ENCODE data around the gene UQCC3. TPM values are rescaled to one million over a fixed set of nuclear protein-coding genes. Genes with fewer than 3 reads are reported as not detected.
"Not testable (repeated sequence)": the region's sequence is repeated elsewhere in the genome, so short reads cannot be mapped to it uniquely, and the experiment has no call there.

The UQCC3 gene
- total and polyA plus RNA-seq, 3 experiments from 2014 or later = 7.1 to 11.2 (median 7.5) TPM

GRCh38 chr11:62675415-62675814, 3.9 kb downstream of the UQCC3 start:
- peaks cover 0 to 61% (median 2%) of the 10 kb centered on the region in 3 donors for H3K36me3 Mint-ChIP-seq
- CTCF ChIA-PET = interaction anchor here (1.0 to 4.3 kb wide), 5 partner anchors 10 to 84 kb away, joined by 3 to 17 read pairs (median 5); partner anchors contain the start of genes C11orf98, CSKMT, LRRN4CL and TUT1

DNA sequence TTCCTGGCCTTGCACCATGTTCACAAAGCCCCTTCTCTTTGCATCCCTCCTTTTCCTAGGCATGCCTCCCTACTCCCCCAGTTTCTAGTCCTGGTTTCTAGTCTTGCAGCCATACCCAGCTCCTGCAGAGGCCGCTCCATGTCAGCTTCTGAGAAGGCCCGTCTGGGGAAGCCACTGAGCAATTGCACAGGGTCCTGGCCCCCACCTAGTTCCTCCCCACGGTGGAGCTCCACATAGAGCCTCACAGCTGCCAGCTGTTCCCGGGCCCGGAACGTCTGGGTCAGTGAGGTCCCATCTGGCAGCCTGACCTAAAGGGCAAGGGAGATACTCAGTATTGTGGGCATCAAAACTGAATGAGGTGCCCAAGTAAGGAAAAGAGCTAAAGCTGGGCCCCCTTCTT, 5.2 kb downstream of the UQCC3 start:
- H3K27ac ChIP-seq (ENCODE audit: low read depth, low read length) = no peak overlapping the region
- Mint-ChIP-seq H3K4me1 (peaks cover 32 to 54% (median 53%) of the 10 kb centered on the region in 3 donors), H3K9me3 (no peaks in the 10 kb centered on the region), H3K4me3 (peak overlapping the region in 6 of 7 donors; percentile 79 to 92 (median 88)), H3K27me3 (no peaks in the 10 kb centered on the region), H3K27ac (peak overlapping the region in 6 of 8 donors; percentile 89 to 98 (median 95)), H3K36me3 (peaks cover 0 to 55% (median 2%) of the 10 kb centered on the region in 3 donors)
- no peak for DNase-seq
- no peak overlapping the region for H3K4me3 ChIP-seq (ENCODE audit: low read length)
- POLR2A ChIA-PET = interaction anchor here (2.1 kb wide), 1 partner anchor 12 kb away, joined by 14 read pairs; the partner anchor contains the start of genes C11orf98 and CSKMT
- H3K36me3 ChIP-seq (ENCODE audit: insufficient read depth, low read length) = peaks cover 9% of the 10 kb centered on the region
- H3K27me3 ChIP-seq (ENCODE audit: insufficient read depth, low read length, poor library complexity, severe bottlenecking) = no peaks in the 10 kb centered on the region
- H3K9me3 ChIP-seq (ENCODE audit: low read length) = no peaks in the 10 kb centered on the region
- H3K4me1 ChIP-seq (ENCODE audit: insufficient read depth, low read length) = peaks cover 34% of the 10 kb centered on the region
- CTCF ChIA-PET = interaction anchor here (0.8 to 4.3 kb wide), 7 partner anchors 9 to 252 kb away, joined by 3 to 17 read pairs (median 4); partner anchors contain the start of genes B3GAT3, C11orf98, CSKMT and TUT1

More at GRCh38 chr11:62675415-62675814, 3.9 kb downstream of the UQCC3 start:
- H3K9me3 ChIP-seq (ENCODE audit: low read length); H3K9me3 Mint-ChIP-seq; H3K36me3 ChIP-seq (ENCODE audit: insufficient read depth, low read length); H3K4me3 ChIP-seq (ENCODE audit: low read length); H3K27me3 Mint-ChIP-seq; DNase-seq; H3K27me3 ChIP-seq (ENCODE audit: insufficient read depth, low read length, poor library complexity, severe bottlenecking); POLR2A ChIA-PET; H3K27ac ChIP-seq (ENCODE audit: low read depth, low read length): not testable (repeated sequence)
- H3K4me1 Mint-ChIP-seq = peaks cover 40 to 60% (median 59%) of the 10 kb centered on the region in 3 donors
- peak overlapping the region in 3 of 8 donors; percentile 22 to 93 (median 52) for H3K27ac Mint-ChIP-seq
- H3K4me1 ChIP-seq (ENCODE audit: insufficient read depth, low read length) = peaks cover 42% of the 10 kb centered on the region
- H3K4me3 Mint-ChIP-seq = peak overlapping the region in 3 of 7 donors; percentile 2 to 40 (median 36)

DNA sequence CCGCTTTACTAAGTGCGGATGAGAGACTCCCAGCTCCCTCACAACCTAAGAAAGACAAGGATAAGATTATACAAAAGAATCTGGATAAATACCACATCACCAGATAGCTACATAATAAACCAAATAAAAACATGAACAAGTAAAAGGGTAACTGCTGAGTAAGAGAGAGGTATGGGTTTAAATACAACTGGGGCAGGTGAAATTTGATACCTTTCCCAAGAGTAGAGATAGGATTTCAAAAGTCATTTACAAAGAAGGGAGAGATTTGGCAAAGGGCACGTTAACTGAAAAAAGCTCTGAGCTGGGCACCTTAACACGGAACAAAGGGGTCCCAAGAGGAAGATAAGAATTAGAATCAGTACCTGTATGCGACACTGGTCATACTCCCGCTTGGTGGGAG, 5.7 kb downstream of the UQCC3 start:
- Mint-ChIP-seq H3K4me3 (peak overlapping the region; percentile 79 to 92 (median 90)), H3K27ac (peak overlapping the region in 7 of 8 donors; percentile 89 to 98 (median 93)), H3K9me3 (no peaks in the 10 kb centered on the region), H3K27me3 (no peaks in the 10 kb centered on the region), H3K36me3 (peaks cover 0 to 50% (median 2%) of the 10 kb centered on the region in 3 donors), H3K4me1 (peaks cover 31 to 51% (median 49%) of the 10 kb centered on the region in 3 donors)
- CTCF ChIA-PET = interaction anchor here (0.8 to 4.3 kb wide), 7 partner anchors 9 to 252 kb away, joined by 3 to 17 read pairs (median 4); partner anchors contain the start of genes B3GAT3, C11orf98, CSKMT and TUT1
- Histone ChIP-seq H3K4me3 (ENCODE audit: low read length) (no peak overlapping the region), H3K9me3 (ENCODE audit: low read length) (no peaks in the 10 kb centered on the region), H3K36me3 (ENCODE audit: insufficient read depth, low read length) (peaks cover 9% of the 10 kb centered on the region), H3K27ac (ENCODE audit: low read depth, low read length) (no peak overlapping the region), H3K27me3 (ENCODE audit: insufficient read depth, low read length, poor library complexity, severe bottlenecking) (no peaks in the 10 kb centered on the region), H3K4me1 (ENCODE audit: insufficient read depth, low read length) (peaks cover 34% of the 10 kb centered on the region)
- POLR2A ChIA-PET = interaction anchor here (2.1 kb wide), 1 partner anchor 12 kb away, joined by 14 read pairs; the partner anchor contains the start of genes C11orf98 and CSKMT
- DNase-seq = no peak

DNA sequence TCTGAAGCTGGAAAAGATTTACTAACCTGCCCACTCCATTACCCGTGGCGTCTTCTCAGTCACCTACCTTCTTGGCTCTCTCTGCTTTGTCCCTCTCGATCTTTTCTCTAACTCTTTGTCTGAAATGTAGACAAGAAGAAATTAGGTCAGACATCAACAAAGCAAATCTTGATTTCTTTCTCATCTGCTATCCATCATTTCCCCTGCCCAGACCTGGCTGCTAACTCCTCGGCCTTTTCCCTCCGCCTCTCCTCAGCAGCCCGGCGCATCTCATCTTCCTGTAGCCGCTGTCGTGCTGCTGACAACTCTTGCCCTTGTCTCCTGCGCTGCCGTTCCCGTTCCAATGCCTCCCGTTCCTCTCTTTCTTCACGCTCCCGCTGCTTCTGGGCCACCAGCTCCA, 6.2 kb downstream of the UQCC3 start:
- Histone ChIP-seq H3K36me3 (ENCODE audit: insufficient read depth, low read length) (peaks cover 9% of the 10 kb centered on the region), H3K27me3 (ENCODE audit: insufficient read depth, low read length, poor library complexity, severe bottlenecking) (no peaks in the 10 kb centered on the region), H3K4me3 (ENCODE audit: low read length) (peak overlapping the region; percentile 97), H3K4me1 (ENCODE audit: insufficient read depth, low read length) (peaks cover 28% of the 10 kb centered on the region), H3K27ac (ENCODE audit: low read depth, low read length) (peak overlapping the region; percentile 86), H3K9me3 (ENCODE audit: low read length) (no peaks in the 10 kb centered on the region)
- Mint-ChIP-seq H3K36me3 (peaks cover 0 to 48% (median 2%) of the 10 kb centered on the region in 3 donors), H3K4me1 (peaks cover 27 to 45% (median 44%) of the 10 kb centered on the region in 3 donors), H3K9me3 (no peaks in the 10 kb centered on the region), H3K4me3 (peak overlapping the region; percentile 80 to 96 (median 90)), H3K27ac (peak overlapping the region; percentile 84 to 98 (median 93)), H3K27me3 (no peaks in the 10 kb centered on the region)
- DNase-seq = no peak
- POLR2A ChIA-PET = interaction anchor here (2.1 kb wide), 1 partner anchor 13 kb away, joined by 14 read pairs; the partner anchor contains the start of genes C11orf98 and CSKMT
- CTCF ChIA-PET = interaction anchor here (0.8 to 4.3 kb wide), 2 partner anchors 13 to 253 kb away, joined by 3 to 17 read pairs; partner anchors contain the start of genes C11orf98 and CSKMT

GRCh38 chr11:62678433-62678769, 6.9 kb downstream of the UQCC3 start:
- H3K4me3 ChIP-seq (ENCODE audit: low read length) = peak overlapping the region; percentile 97
- peaks cover 26 to 38% (median 38%) of the 10 kb centered on the region in 3 donors for H3K4me1 Mint-ChIP-seq

DNA sequence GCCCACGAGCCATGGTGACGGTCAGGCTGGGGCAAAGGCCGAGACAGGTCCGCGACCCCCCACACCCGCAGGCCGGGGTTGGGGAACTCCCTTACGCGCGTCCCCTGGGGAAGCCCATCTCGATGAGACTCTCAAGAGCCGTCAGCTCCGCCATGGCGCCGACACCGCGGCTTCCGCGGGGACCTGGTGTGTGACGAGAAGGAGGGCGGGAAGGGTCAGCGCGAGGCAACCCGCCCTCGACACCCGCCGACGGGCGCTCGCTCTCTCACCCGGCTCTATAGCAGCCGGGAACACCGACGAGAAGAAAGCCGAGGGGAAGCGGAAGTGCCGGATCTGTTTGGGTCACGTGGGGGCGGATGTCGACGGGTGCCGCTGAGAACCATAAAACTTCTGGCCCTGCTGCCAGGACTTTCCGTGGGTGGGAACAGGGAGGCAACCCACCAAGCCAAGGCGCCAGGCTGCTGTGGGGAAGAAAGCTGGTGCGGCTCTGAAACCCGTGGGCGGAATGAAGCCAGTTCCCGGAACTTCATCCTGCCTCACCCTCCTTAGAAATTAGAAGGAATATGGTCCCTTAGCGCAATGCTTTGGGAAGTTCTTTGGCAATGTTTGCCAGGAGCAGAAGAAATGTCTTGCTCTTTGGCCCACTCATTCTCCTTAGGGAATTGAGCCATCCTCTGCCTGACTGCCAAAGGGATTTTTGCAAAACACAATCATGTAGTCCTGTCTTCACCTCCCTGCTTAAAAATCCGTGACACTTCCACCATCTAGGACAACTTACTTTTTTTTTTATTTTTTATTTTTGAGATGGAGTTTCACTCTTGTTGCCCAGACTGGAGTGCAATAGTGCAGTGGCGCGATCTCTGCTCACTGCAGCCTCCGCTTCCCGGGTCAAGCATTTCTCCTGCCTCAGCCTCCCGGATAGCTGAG, 7.6 kb downstream of the UQCC3 start, which contains the start of gene UBXN1:
UBXN1 (minus strand) TSS at position 304 of the 927 bp plus-strand sequence; CDS start at position 154, 150 bp downstream.
- peak within 1 kb of the TSS; percentile 97 for H3K4me3 ChIP-seq (ENCODE audit: low read length)
- H3K9me3 ChIP-seq (ENCODE audit: low read length) = no peaks in the 10 kb centered on the region
- H3K9me3 Mint-ChIP-seq = no peaks in the 10 kb centered on the region

More at GRCh38 chr11:62678433-62678769, 6.9 kb downstream of the UQCC3 start:
- POLR2A ChIA-PET = interaction anchor here (0.8 to 1.2 kb wide), 2 partner anchors 25 to 87 kb away, joined by 3 read pairs; partner anchors contain the start of gene INTS5
- H3K27me3 Mint-ChIP-seq = no peaks in the 10 kb centered on the region
- H3K9me3 Mint-ChIP-seq = no peaks in the 10 kb centered on the region
- CTCF ChIA-PET = interaction anchor here (1.0 to 1.7 kb wide), 2 partner anchors 24 to 85 kb away, joined by 3 to 4 read pairs; no protein-coding TSS in a partner anchor
- H3K9me3 ChIP-seq (ENCODE audit: low read length) = no peaks in the 10 kb centered on the region
- peaks cover 9% of the 10 kb centered on the region for H3K36me3 ChIP-seq (ENCODE audit: insufficient read depth, low read length)
- no peak for DNase-seq
- H3K27ac ChIP-seq (ENCODE audit: low read depth, low read length) = peak overlapping the region; percentile 86
- H3K36me3 Mint-ChIP-seq = peaks cover 0 to 43% (median 2%) of the 10 kb centered on the region in 3 donors
- peak overlapping the region; percentile 89 to 99 (median 95) for H3K27ac Mint-ChIP-seq
- peaks cover 21% of the 10 kb centered on the region for H3K4me1 ChIP-seq (ENCODE audit: insufficient read depth, low read length)
- peak overlapping the region; percentile 80 to 96 (median 90) for H3K4me3 Mint-ChIP-seq
- H3K27me3 ChIP-seq (ENCODE audit: insufficient read depth, low read length, poor library complexity, severe bottlenecking) = no peaks in the 10 kb centered on the region

DNA sequence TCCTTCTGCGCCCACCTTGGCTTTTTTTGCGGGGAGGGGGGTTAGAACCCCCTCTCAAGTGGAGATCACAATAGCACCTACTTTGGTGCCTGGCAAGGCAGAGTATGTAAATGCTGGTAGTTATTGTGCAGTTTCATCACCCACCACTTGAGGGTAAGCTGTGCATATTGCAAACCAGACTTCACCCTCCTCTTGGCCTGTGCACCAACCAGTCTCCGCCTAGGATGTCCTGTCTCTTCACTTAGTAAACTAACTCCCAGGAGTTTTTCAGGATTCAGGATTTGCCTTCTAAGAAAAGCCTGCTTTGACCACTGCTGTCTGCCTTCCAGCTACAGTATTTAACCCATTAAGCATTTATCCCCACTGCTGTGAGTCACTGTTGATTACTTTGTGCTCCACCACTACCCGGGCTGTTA, 9.4 kb downstream of the UQCC3 start:
- ChIA-PET CTCF (interaction anchor here (0.7 to 3.2 kb wide), 10 partner anchors 9 to 200 kb away, joined by 3 to 22 read pairs (median 4); partner anchors contain the start of genes B3GAT3, HNRNPUL2, LBHD1 and SLC3A2), POLR2A (interaction anchor here (0.6 to 1.3 kb wide), 3 partner anchors 15 to 251 kb away, joined by 3 to 6 read pairs (median 4); partner anchors contain the start of gene CSKMT)
- no peak overlapping the region for H3K4me3 ChIP-seq (ENCODE audit: low read length)
- DNase-seq = peak in 3 of 5 donors; percentile 4 to 47 (median 33)
- peak overlapping the region in 7 of 8 donors; percentile 36 to 97 (median 82) for H3K27ac Mint-ChIP-seq
- no peak overlapping the region for H3K27ac ChIP-seq (ENCODE audit: low read depth, low read length)
- peaks cover 9% of the 10 kb centered on the region for H3K36me3 ChIP-seq (ENCODE audit: insufficient read depth, low read length)
- no peaks in the 10 kb centered on the region for H3K9me3 ChIP-seq (ENCODE audit: low read length)
- no peaks in the 10 kb centered on the region for H3K27me3 ChIP-seq (ENCODE audit: insufficient read depth, low read length, poor library complexity, severe bottlenecking)
- peak overlapping the region in 5 of 7 donors; percentile 44 to 91 (median 62) for H3K4me3 Mint-ChIP-seq
- H3K4me1 ChIP-seq (ENCODE audit: insufficient read depth, low read length) = peaks cover 19% of the 10 kb centered on the region
- H3K9me3 Mint-ChIP-seq = no peaks in the 10 kb centered on the region
- H3K36me3 Mint-ChIP-seq = peaks cover 0 to 31% (median 0%) of the 10 kb centered on the region in 3 donors
- peaks cover 24 to 35% (median 32%) of the 10 kb centered on the region in 3 donors for H3K4me1 Mint-ChIP-seq
- no peaks in the 10 kb centered on the region for H3K27me3 Mint-ChIP-seq

More for the DNA sequence above, 7.6 kb downstream of the UQCC3 start, which contains the start of gene UBXN1:
- Mint-ChIP-seq H3K4me1 (peaks cover 26 to 38% (median 37%) of the 10 kb centered on the region in 3 donors), H3K27me3 (no peaks in the 10 kb centered on the region), H3K36me3 (peaks cover 0 to 39% (median 2%) of the 10 kb centered on the region in 3 donors), H3K4me3 (peak within 1 kb of the TSS; percentile 80 to 96 (median 90)), H3K27ac (peak within 1 kb of the TSS; percentile 89 to 99 (median 95))
- peak; percentile 75 to 87 (median 81) for DNase-seq
- ChIA-PET CTCF (interaction anchor here (0.8 to 3.2 kb wide), 9 partner anchors 8 to 186 kb away, joined by 3 to 22 read pairs (median 3); partner anchors contain the start of genes C11orf98, CSKMT and HNRNPUL2), POLR2A (interaction anchor here (0.6 to 1.2 kb wide), 5 partner anchors 14 to 117 kb away, joined by 3 to 5 read pairs (median 3); partner anchors contain the start of genes C11orf98, CSKMT and INTS5)
- Histone ChIP-seq H3K36me3 (ENCODE audit: insufficient read depth, low read length) (peaks cover 9% of the 10 kb centered on the region), H3K4me1 (ENCODE audit: insufficient read depth, low read length) (peaks cover 19% of the 10 kb centered on the region), H3K27me3 (ENCODE audit: insufficient read depth, low read length, poor library complexity, severe bottlenecking) (no peaks in the 10 kb centered on the region), H3K27ac (ENCODE audit: low read depth, low read length) (peak within 1 kb of the TSS; percentile 86)
